Hindlimb muscle (tissue), 1 donor: ENCODE results near the gene ZFHX3. TPM values are rescaled to one million over a fixed set of nuclear protein-coding genes. Genes with fewer than 3 reads are reported as not detected.

Experiments
- DNase-seq: peaks from one replicate; pipeline ENCODE4 v3.0.0-alpha.2; 2013
- polyA plus RNA-seq: library from polyadenylated mRNA; unstranded; fragments of 120-200 nt; gene quantifications from one replicate; pipeline ENCODE4 v1.2.1, GENCODE V29; 2013; ENCODE audit not compliant: insufficient read length

The ZFHX3 gene
- polyA plus RNA-seq, 1 donor = 8.8 TPM

- DNase-seq = no peak
Measured at GRCh38 chr16:73037331-73037745, 10.6 kb downstream of the ZFHX3 start.

GRCh38 chr16:73036074-73036826 is 11.7 kb downstream of the ZFHX3 start:
- no peak for DNase-seq

GRCh38 chr16:73034374-73034773 is 13.6 kb downstream of the ZFHX3 start:
- no peak for DNase-seq

GRCh38 chr16:73033271-73033998 is 14.5 kb downstream of the ZFHX3 start:
- no peak for DNase-seq

GRCh38 chr16:73032541-73033270 is 15.2 kb downstream of the ZFHX3 start:
- no peak for DNase-seq

GRCh38 chr16:73031984-73032383 is 15.9 kb downstream of the ZFHX3 start:
- DNase-seq = no peak

- no peak for DNase-seq
Measured at GRCh38 chr16:73031155-73031866, 16.6 kb downstream of the ZFHX3 start.

- DNase-seq = no peak
Measured at GRCh38 chr16:73028721-73029361, 19.1 kb downstream of the ZFHX3 start.

- DNase-seq = no peak
Measured at GRCh38 chr16:73028263-73028662, 19.7 kb downstream of the ZFHX3 start.

- no peak for DNase-seq
Measured at GRCh38 chr16:73027685-73028111, 20.2 kb downstream of the ZFHX3 start.

GRCh38 chr16:73026754-73027684 is 20.9 kb downstream of the ZFHX3 start:
- DNase-seq = no peak

GRCh38 chr16:73025856-73026210 is 22.1 kb downstream of the ZFHX3 start:
- DNase-seq = no peak

GRCh38 chr16:73025151-73025855 is 22.6 kb downstream of the ZFHX3 start:
- DNase-seq = no peak

GRCh38 chr16:73024571-73025105 is 23.3 kb downstream of the ZFHX3 start:
- no peak for DNase-seq

GRCh38 chr16:73023752-73024570 is 24.0 kb downstream of the ZFHX3 start:
- no peak for DNase-seq

- DNase-seq = no peak
Measured at GRCh38 chr16:73023320-73023719, 24.6 kb downstream of the ZFHX3 start.

GRCh38 chr16:73022534-73022933 is 25.4 kb downstream of the ZFHX3 start:
- DNase-seq = no peak

GRCh38 chr16:73021866-73022495 is 25.9 kb downstream of the ZFHX3 start:
- DNase-seq = no peak
